HCT116 (cell line): Measurements from ENCODE around the gene SUGCT. TPM values are rescaled to one million over a fixed set of nuclear protein-coding genes. Genes with fewer than 3 reads are reported as not detected.

ENCODE experiments used
- ATAC-seq: fragments of 200-7000 bp; cut with Tn5 transposase; 2 replicates; pipeline ENCODE4 v1.9.1; 2020; ENCODE audit warnings: mild to moderate bottlenecking, moderate library complexity
- BruUV-seq: library from RNA; stranded (reverse); fragments of 400-500 nt; replicated peaks from 2 replicates; lab custom pipeline; 2021; lab: Mats Ljungman, UMichigan
- CTCF ChIA-PET: fragments of 300-600 bp; sonication (Branson Sonifier 250); formaldehyde crosslinking; loops from one replicate; lab custom pipeline; 2021; ENCODE audit warnings: antibody characterized with exemption; lab: Charles Lee
- POLR2A ChIA-PET: fragments of 300-600, 350-600 bp; sonication (Branson Sonifier 250); formaldehyde crosslinking; loops from one replicate; lab custom pipeline; 2021; ENCODE audit warnings: antibody characterized with exemption; lab: Charles Lee
- RAD21 ChIA-PET, 2 experiments: fragments of 300-600 bp; sonication (Branson Sonifier 250); formaldehyde crosslinking; loops; one replicate each; lab custom pipeline; 2023; ENCODE audit warnings: low total read pairs in 2 of 2; ENCODE audit not compliant: uncharacterized antibody in 2 of 2, unreplicated experiment in 2 of 2, low non-redundant PET in 1 of 2; lab: Charles Lee
- DNase-seq: peaks from one replicate; pipeline ENCODE4 v3.0.0-alpha.2; 2010; ENCODE audit warnings: low read depth, low spot score
- H2AFZ ChIP-seq: fragments of 200-600 bp; shearing (Covaris generic), sonication (generic); 2 replicates; pipeline ENCODE4 v1.6.1; 2017; ENCODE audit warnings: low read depth, mixed run types, mixed read lengths, antibody characterized with exemption, low read length; ENCODE audit not compliant: poor library complexity, severe bottlenecking
- H3K27ac ChIP-seq: 2 replicates; pipeline ENCODE4 v1.5.1; 2012; ENCODE audit warnings: low read depth, low read length
- H3K27me3 ChIP-seq: fragments of 200-600 bp; sonication (generic); 2 replicates; pipeline ENCODE4 v1.6.1; 2016; ENCODE audit warnings: mixed run types, low read length, mixed read lengths; ENCODE audit not compliant: insufficient read depth
- H3K36me3 ChIP-seq, 2 experiments: fragments of 200-500 bp in 1 of 2; fragments of 200-600 bp in 1 of 2; sonication (Bioruptor generic) in 1 of 2; sonication (generic) in 1 of 2; 2 replicates each; pipeline versions ENCODE4 v1.5.1 to v1.6.1; 2014 to 2016; ENCODE audit warnings: low read length in 2 of 2, inconsistent platforms in 1 of 2, mixed read lengths in 1 of 2, mixed run types in 1 of 2; ENCODE audit not compliant: insufficient read depth in 2 of 2, control insufficient read depth in 1 of 2
- H3K4me1 ChIP-seq, 2 experiments: fragments of 200-600 bp in 1 of 2; sonication (generic) in 1 of 2; 2 replicates each; pipeline versions ENCODE4 v1.5.1 to v1.6.1; 2012 to 2017; ENCODE audit warnings: low read length in 2 of 2, inconsistent platforms in 1 of 2, mild to moderate bottlenecking in 1 of 2, mixed read lengths in 1 of 2, mixed run types in 1 of 2, moderate library complexity in 1 of 2; ENCODE audit not compliant: insufficient read depth in 2 of 2, control insufficient read depth in 1 of 2
- H3K4me2 ChIP-seq: fragments of 200-600 bp; sonication (generic); 2 replicates; pipeline ENCODE4 v1.6.1; 2017; ENCODE audit warnings: mixed run types, low read length, mixed read lengths
- H3K4me3 ChIP-seq, 2 experiments: fragments of 200-600 bp in 1 of 2; sonication (generic) in 1 of 2; replicated peaks in 1 of 2; 2 replicates each; pipeline ENCODE4 v1.5.1; 2011 to 2016; ENCODE audit warnings: low read length in 2 of 2, control low read depth in 1 of 2, low read depth in 1 of 2, mild to moderate bottlenecking in 1 of 2, mixed read lengths in 1 of 2, mixed run types in 1 of 2
- H3K79me2 ChIP-seq: fragments of 200-600 bp; sonication (generic); 2 replicates; pipeline ENCODE4 v1.6.1; 2017; ENCODE audit warnings: mild to moderate bottlenecking, mixed run types, low read length, moderate library complexity, mixed read lengths; ENCODE audit not compliant: insufficient read depth
- H3K9ac ChIP-seq: fragments of 200-600 bp; sonication (generic); 2 replicates; pipeline ENCODE4 v1.6.1; 2016; ENCODE audit warnings: low read length, mixed read lengths
- H3K9me2 ChIP-seq: fragments of 200-600 bp; sonication (generic), shearing (Covaris generic); 2 replicates; pipeline ENCODE4 v1.6.1; 2017; ENCODE audit warnings: mixed run types, mild to moderate bottlenecking, moderate library complexity; ENCODE audit not compliant: insufficient read depth
- H3K9me3 ChIP-seq, 2 experiments: fragments of 200-500 bp in 1 of 2; fragments of 200-600 bp in 1 of 2; sonication (Bioruptor generic) in 1 of 2; sonication (generic) in 1 of 2; 2 replicates each; pipeline ENCODE4 v1.6.1; 2014 to 2017; ENCODE audit warnings: low read length in 2 of 2, mixed read lengths in 2 of 2, inconsistent platforms in 1 of 2, low read depth in 1 of 2, mild to moderate bottlenecking in 1 of 2, mixed run types in 1 of 2, moderate library complexity in 1 of 2; ENCODE audit not compliant: control insufficient read depth in 1 of 2, insufficient read depth in 1 of 2
- H4K20me1 ChIP-seq: fragments of 200-600 bp; sonication (generic), shearing (Covaris generic); 2 replicates; pipeline ENCODE4 v1.6.1; 2017; ENCODE audit warnings: mixed run types, mild to moderate bottlenecking, moderate library complexity; ENCODE audit not compliant: insufficient read depth
- CBX3 ChIP-seq: IDR thresholded peaks from 2 replicates; pipeline ENCODE4 v1.6.1; 2012; ENCODE audit warnings: low read depth
- CEBPB ChIP-seq: IDR thresholded peaks from 2 replicates; pipeline ENCODE4 v1.6.1; 2012; ENCODE audit warnings: low read depth
- EGR1 ChIP-seq: IDR thresholded peaks from 2 replicates; pipeline ENCODE4 v1.6.1; 2012; ENCODE audit warnings: low read depth
- ELF1 ChIP-seq: IDR thresholded peaks from 2 replicates; pipeline ENCODE4 v1.6.1; 2012; ENCODE audit warnings: low read depth, borderline replicate concordance
- EZH2 ChIP-seq: fragments of 200-600 bp; sonication (generic); IDR thresholded peaks from 2 replicates; pipeline ENCODE4 v1.6.1; 2017; ENCODE audit warnings: antibody characterized with exemption, mixed run types
- EZH2phosphoT487 ChIP-seq: fragments of 200-600 bp; IDR thresholded peaks from 2 replicates; pipeline ENCODE4 v1.6.1; 2018; ENCODE audit warnings: antibody characterized with exemption, borderline replicate concordance
- FOSL1 ChIP-seq: IDR thresholded peaks from 2 replicates; pipeline ENCODE4 v1.6.1; 2012; ENCODE audit warnings: low read depth
- JUND ChIP-seq: IDR thresholded peaks from 2 replicates; pipeline ENCODE4 v1.6.1; 2012
- POLR2A ChIP-seq: IDR thresholded peaks from 2 replicates; pipeline ENCODE4 v1.7.0; 2011; ENCODE audit warnings: borderline replicate concordance; ENCODE audit not compliant: insufficient read depth, insufficient read length; ENCODE audit errors: extremely low read depth
- POLR2AphosphoS5 ChIP-seq: IDR thresholded peaks from 2 replicates; pipeline ENCODE4 v1.6.1; 2011; ENCODE audit warnings: mild to moderate bottlenecking, low read depth, low read length, moderate library complexity
- SIN3A ChIP-seq: IDR thresholded peaks from 2 replicates; pipeline ENCODE4 v1.6.1; 2012; ENCODE audit warnings: low read depth
- SP1 ChIP-seq: IDR thresholded peaks from 2 replicates; pipeline ENCODE4 v1.6.1; 2012; ENCODE audit warnings: low read depth
- SRF ChIP-seq: IDR thresholded peaks from 2 replicates; pipeline ENCODE4 v1.6.1; 2012; ENCODE audit warnings: low read depth
- TCF7L2 ChIP-seq: IDR thresholded peaks from 2 replicates; pipeline ENCODE4 v1.7.0; 2011; ENCODE audit warnings: borderline replicate concordance, inconsistent platforms; ENCODE audit not compliant: insufficient read depth, insufficient read length; ENCODE audit errors: extremely low read depth
- YY1 ChIP-seq: IDR thresholded peaks from 2 replicates; pipeline ENCODE4 v1.6.1; 2011; ENCODE audit warnings: low read length, low read depth, moderate library complexity, mild to moderate bottlenecking; ENCODE audit not compliant: insufficient replicate concordance; ENCODE audit errors: extremely low read depth
- ZFX ChIP-seq: fragments of 450-650 bp; IDR thresholded peaks from 2 replicates; pipeline ENCODE4 v1.6.1; 2017
- intact Hi-C: fragments of 100-400 bp; cut with micrococcal nuclease; formaldehyde crosslinking; loops from 2 replicates; pipeline ENCODE4 v1.10.0; 2022
- total RNA-seq: library from RNA; stranded (reverse); gene quantifications from one replicate; pipeline ENCODE4 v1.2.1, GENCODE V29; 2021; ENCODE audit not compliant: unreplicated experiment
- TF ChIP-seq, protein P1 (sequence below): IDR thresholded peaks from 2 replicates; pipeline ENCODE4 v1.6.1; 2012
- TF ChIP-seq, protein P2 (sequence below), 3 experiments: fragments of 200-600 bp in 1 of 3; sonication (generic) in 1 of 3; IDR thresholded peaks in 2 of 3; conservative IDR thresholded peaks in 1 of 3; 2 replicates each; pipeline ENCODE4 v1.5.1; 2012 to 2017; ENCODE audit warnings: low read depth in 2 of 3, low read length in 2 of 3, antibody characterized with exemption in 1 of 3, borderline replicate concordance in 1 of 3, control low read depth in 1 of 3, mild to moderate bottlenecking in 1 of 3, mixed read lengths in 1 of 3, mixed run types in 1 of 3, moderate library complexity in 1 of 3; ENCODE audit not compliant: insufficient read depth in 1 of 3
- TF ChIP-seq, protein P3 (sequence below): IDR thresholded peaks from 2 replicates; pipeline ENCODE4 v1.6.1; 2011; ENCODE audit warnings: mild to moderate bottlenecking, low read length, moderate library complexity; ENCODE audit not compliant: insufficient replicate concordance; ENCODE audit errors: extremely low read depth

SUGCT gene
- total RNA-seq, 1 experiment from 2014 or later, result 4.4 TPM

DNA sequence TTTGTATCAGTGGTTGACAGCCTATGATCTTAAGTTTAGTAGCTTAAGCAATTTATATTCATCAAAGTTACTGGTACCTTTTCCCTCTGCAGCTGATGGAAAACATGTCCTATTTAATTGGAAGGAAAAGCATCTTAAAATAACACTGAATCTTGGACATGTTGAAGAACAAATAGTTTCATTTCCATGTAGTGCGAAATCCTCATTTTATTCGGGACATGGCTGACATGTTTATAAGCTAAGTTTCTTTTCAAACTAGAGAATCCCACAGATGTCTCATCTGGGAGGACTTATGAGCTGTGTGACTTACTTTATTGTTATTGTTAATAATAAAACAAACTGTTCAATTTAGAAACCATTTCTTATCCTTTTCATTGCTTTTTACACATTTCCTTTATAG lies 461.0 kb downstream of the SUGCT start (continued):
- TF ChIP-seq, protein P1, sequence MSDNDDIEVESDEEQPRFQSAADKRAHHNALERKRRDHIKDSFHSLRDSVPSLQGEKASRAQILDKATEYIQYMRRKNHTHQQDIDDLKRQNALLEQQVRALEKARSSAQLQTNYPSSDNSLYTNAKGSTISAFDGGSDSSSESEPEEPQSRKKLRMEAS, result no peak
- TF ChIP-seq JUND (no peak), FOSL1 (no peak), SIN3A (no peak), POLR2AphosphoS5 (no peak)
- TF ChIP-seq, protein P2, sequence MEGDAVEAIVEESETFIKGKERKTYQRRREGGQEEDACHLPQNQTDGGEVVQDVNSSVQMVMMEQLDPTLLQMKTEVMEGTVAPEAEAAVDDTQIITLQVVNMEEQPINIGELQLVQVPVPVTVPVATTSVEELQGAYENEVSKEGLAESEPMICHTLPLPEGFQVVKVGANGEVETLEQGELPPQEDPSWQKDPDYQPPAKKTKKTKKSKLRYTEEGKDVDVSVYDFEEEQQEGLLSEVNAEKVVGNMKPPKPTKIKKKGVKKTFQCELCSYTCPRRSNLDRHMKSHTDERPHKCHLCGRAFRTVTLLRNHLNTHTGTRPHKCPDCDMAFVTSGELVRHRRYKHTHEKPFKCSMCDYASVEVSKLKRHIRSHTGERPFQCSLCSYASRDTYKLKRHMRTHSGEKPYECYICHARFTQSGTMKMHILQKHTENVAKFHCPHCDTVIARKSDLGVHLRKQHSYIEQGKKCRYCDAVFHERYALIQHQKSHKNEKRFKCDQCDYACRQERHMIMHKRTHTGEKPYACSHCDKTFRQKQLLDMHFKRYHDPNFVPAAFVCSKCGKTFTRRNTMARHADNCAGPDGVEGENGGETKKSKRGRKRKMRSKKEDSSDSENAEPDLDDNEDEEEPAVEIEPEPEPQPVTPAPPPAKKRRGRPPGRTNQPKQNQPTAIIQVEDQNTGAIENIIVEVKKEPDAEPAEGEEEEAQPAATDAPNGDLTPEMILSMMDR (IDR thresholded peaks at IDR 0.05 in 2 of 3, conservative IDR thresholded peaks at IDR 0.05 in 1 of 3; ENCODE audit: borderline replicate concordance in 1 of 3, insufficient read depth in 1 of 3, low read depth in 2 of 3, low read length in 2 of 3), result no peak

DNA sequence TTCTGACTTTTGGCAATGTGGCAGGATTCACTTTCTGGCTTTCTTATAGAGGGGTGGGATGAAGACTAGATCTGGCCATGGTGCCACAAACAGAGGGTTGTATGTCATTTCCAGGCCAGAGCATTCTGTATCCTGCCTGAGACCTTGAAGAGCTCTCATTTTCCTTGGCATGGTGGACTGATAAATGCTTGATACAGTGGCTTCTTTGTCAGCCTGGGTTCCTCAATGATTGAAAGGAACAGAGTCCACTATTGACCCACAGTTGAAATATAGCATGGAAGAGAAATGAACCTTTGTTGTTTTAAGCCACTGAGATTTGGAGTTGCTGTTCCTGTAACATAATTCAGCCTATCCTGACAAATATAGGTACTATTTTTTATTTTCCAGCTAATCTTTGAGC lies 462.7 kb downstream of the SUGCT start:
- POLR2A ChIA-PET, result no interaction called here
- no peaks in the 10 kb centered on the region for H3K36me3 ChIP-seq
- no peak overlapping the region for H3K4me2 ChIP-seq
- H3K27me3 ChIP-seq, result no peaks in the 10 kb centered on the region
- no peak overlapping the region for H2AFZ ChIP-seq
- DNase-seq (no peak), ATAC-seq (no peak)
- CTCF ChIA-PET, result no interaction called here
- no peaks in the 10 kb centered on the region for H3K79me2 ChIP-seq
- intact Hi-C loops, result no loop called here
- no peaks in the 10 kb centered on the region for H3K9me2 ChIP-seq
- no peak overlapping the region for H3K9ac ChIP-seq
- no peaks in the 10 kb centered on the region for H3K9me3 ChIP-seq
- no peaks in the 10 kb centered on the region for H4K20me1 ChIP-seq
- RAD21 ChIA-PET, result no interaction called here
- no peak overlapping the region for H3K27ac ChIP-seq
- no peaks in the 10 kb centered on the region for H3K4me1 ChIP-seq
- H3K4me3 ChIP-seq, result no peak overlapping the region
- no TSS peak for BruUV-seq
- TF ChIP-seq, protein P3, sequence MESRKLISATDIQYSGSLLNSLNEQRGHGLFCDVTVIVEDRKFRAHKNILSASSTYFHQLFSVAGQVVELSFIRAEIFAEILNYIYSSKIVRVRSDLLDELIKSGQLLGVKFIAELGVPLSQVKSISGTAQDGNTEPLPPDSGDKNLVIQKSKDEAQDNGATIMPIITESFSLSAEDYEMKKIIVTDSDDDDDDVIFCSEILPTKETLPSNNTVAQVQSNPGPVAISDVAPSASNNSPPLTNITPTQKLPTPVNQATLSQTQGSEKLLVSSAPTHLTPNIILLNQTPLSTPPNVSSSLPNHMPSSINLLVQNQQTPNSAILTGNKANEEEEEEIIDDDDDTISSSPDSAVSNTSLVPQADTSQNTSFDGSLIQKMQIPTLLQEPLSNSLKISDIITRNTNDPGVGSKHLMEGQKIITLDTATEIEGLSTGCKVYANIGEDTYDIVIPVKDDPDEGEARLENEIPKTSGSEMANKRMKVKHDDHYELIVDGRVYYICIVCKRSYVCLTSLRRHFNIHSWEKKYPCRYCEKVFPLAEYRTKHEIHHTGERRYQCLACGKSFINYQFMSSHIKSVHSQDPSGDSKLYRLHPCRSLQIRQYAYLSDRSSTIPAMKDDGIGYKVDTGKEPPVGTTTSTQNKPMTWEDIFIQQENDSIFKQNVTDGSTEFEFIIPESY, result no peak
- no peak for TF ChIP-seq EGR1
- no peak for TF ChIP-seq JUND
- TF ChIP-seq SIN3A, result no peak
- no peak for TF ChIP-seq FOSL1
- TF ChIP-seq YY1, result no peak
- TF ChIP-seq CBX3, result no peak
- TF ChIP-seq TCF7L2, result no peak
- TF ChIP-seq SP1, result no peak
- TF ChIP-seq ELF1, result no peak
- TF ChIP-seq ZFX, result no peak
- no peak for TF ChIP-seq SRF
- no peak for TF ChIP-seq POLR2A
- TF ChIP-seq EZH2, result no peak
- no peak for TF ChIP-seq POLR2AphosphoS5
- TF ChIP-seq, protein P2 (IDR thresholded peaks at IDR 0.05 in 2 of 3, conservative IDR thresholded peaks at IDR 0.05 in 1 of 3; ENCODE audit: borderline replicate concordance in 1 of 3, insufficient read depth in 1 of 3, low read depth in 2 of 3, low read length in 2 of 3), result no peak
- TF ChIP-seq EZH2phosphoT487, result no peak
- TF ChIP-seq CEBPB, result no peak
